ENCODE measurements around the gene GTF2A1.

GRCh38 chr14:81261176-81261575, 40.4 kb upstream of the GTF2A1 start:
- TF ChIP-seq ELF4 (IDR thresholded peaks at IDR 0.05) (no peak), SUZ12 (IDR thresholded peaks at IDR 0.05) (no peak), CTBP1 (IDR thresholded peaks at IDR 0.05; ENCODE audit: borderline replicate concordance) (no peak), NFRKB (IDR thresholded peaks at IDR 0.05) (no peak), FOXK2 (IDR thresholded peaks at IDR 0.05) (no peak), SP1 (IDR thresholded peaks at IDR 0.05) (no peak), TARDBP (IDR thresholded peaks at IDR 0.05) (no peak), HDGF (IDR thresholded peaks at IDR 0.05; ENCODE audit: borderline replicate concordance) (no peak), ZNF384 (IDR thresholded peaks at IDR 0.05) (no peak), FOXA1 (IDR thresholded peaks at IDR 0.05) (no peak)

Measured in HEK293T (cell line).